ENCODE results near the gene CDC6.

GRCh38 chr17:40266882-40267281 lies 20.8 kb upstream of the CDC6 start:
- TF ChIP-seq CTCF (conservative IDR thresholded peaks at IDR 0.05) = no peak
- TF ChIP-seq EZH2 (IDR thresholded peaks at IDR 0.05; ENCODE audit: low read depth) = no peak
